Natural killer cell (primary cell): Measurements from ENCODE around the gene INPP5A. TPM values are rescaled to one million over a fixed set of nuclear protein-coding genes. Genes with fewer than 3 reads are reported as not detected.

ENCODE experiments used
- ATAC-seq, 3 donors: fragments of 150-1000 bp in 2 of 3; fragments of 200-7000 bp in 1 of 3; cut with Tn5 transposase; 1 replicate in 1 of 3; 2 replicates in 2 of 3; pipeline ENCODE4 v1.10.0; 2021; ENCODE audit warnings: mild to moderate bottlenecking in 2 of 3, moderate library complexity in 2 of 3
- DNase-seq, 2 donors: peaks; one replicate each; pipeline versions ENCODE4 v3.0.0 to v3.0.0-alpha.2; 2013 to 2021; ENCODE audit warnings: mixed read lengths in 1 of 2
- H3K27ac ChIP-seq: one replicate; pipeline ENCODE4 v1.5.1; 2013; ENCODE audit warnings: mild to moderate bottlenecking, low read length
- H3K27me3 ChIP-seq: one replicate; pipeline ENCODE4 v1.6.1; 2013; ENCODE audit warnings: low read length; ENCODE audit not compliant: control insufficient read depth, insufficient read depth
- H3K36me3 ChIP-seq: one replicate; pipeline ENCODE4 v1.6.1; 2013; ENCODE audit warnings: low read length; ENCODE audit not compliant: control insufficient read depth, insufficient read depth
- H3K4me1 ChIP-seq: one replicate; pipeline ENCODE4 v1.6.1; 2013; ENCODE audit warnings: low read length; ENCODE audit not compliant: control insufficient read depth, insufficient read depth
- H3K4me3 ChIP-seq: one replicate; pipeline ENCODE4 v1.5.1; 2013; ENCODE audit warnings: low read length
- H3K9me3 ChIP-seq: one replicate; pipeline ENCODE4 v1.6.1; 2013; ENCODE audit warnings: low read length; ENCODE audit not compliant: control insufficient read depth, insufficient read depth
- H3K27ac Mint-ChIP-seq, 2 donors: one replicate each; pipeline ENCODE4 v1.8.0; 2022; ENCODE audit warnings: mild to moderate bottlenecking in 2 of 2, mixed read lengths in 2 of 2, moderate library complexity in 1 of 2
- H3K27me3 Mint-ChIP-seq, 2 donors: one replicate each; pipeline ENCODE4 v1.8.0; 2022; ENCODE audit warnings: low read depth in 2 of 2, mixed read lengths in 2 of 2
- H3K36me3 Mint-ChIP-seq: one replicate; pipeline ENCODE4 v1.8.0; 2022; ENCODE audit warnings: mixed read lengths
- H3K4me1 Mint-ChIP-seq, 2 donors: one replicate each; pipeline ENCODE4 v1.8.0; 2022; ENCODE audit warnings: mixed read lengths in 2 of 2
- H3K4me3 Mint-ChIP-seq: one replicate; pipeline ENCODE4 v1.8.0; 2022; ENCODE audit warnings: mild to moderate bottlenecking, moderate library complexity, mixed read lengths
- H3K9me3 Mint-ChIP-seq, 2 donors: one replicate each; pipeline ENCODE4 v1.8.0; 2022; ENCODE audit warnings: mixed read lengths in 2 of 2
- WGBS: methylation state at CpG from one replicate; pipeline ENCODE4 v1.1.7; 2013; ENCODE audit warnings: missing lambda C conversion rate; ENCODE audit not compliant: insufficient coverage; 5-methylcytosine and 5-hydroxymethylcytosine counted together
- intact Hi-C: fragments of 100-400 bp; cut with micrococcal nuclease; formaldehyde crosslinking; loops from one replicate; pipeline ENCODE4 v1.14.2; 2022
- total RNA-seq, 4 donors: library from RNA; stranded (reverse); fragments of 120-200 nt in 1 of 4; gene quantifications; one replicate each; pipeline versions ENCODE4 v1.2.3 to v1.2.4, GENCODE V29; 2013 to 2022
- TF ChIP-seq, protein P1 (sequence below): fragments of 200-600 bp; IDR thresholded peaks from one replicate; pipeline ENCODE4 v1.8.0; 2022; ENCODE audit warnings: antibody characterized with exemption

Gene INPP5A
- total RNA-seq, 3 donors from 2014 or later (not counting 1 experiment from before 2014, with no cell fraction given) = 12.6 to 38.6 (median 18.6) TPM

- intact Hi-C loops = no loop called here
These were observed 48.4 kb downstream of the INPP5A start for GRCh38 chr10:132585732-132586722.

GRCh38 chr10:132586739-132587138 lies 49.2 kb downstream of the INPP5A start:
- intact Hi-C loops = no loop called here
- Histone ChIP-seq H3K27me3 (no peaks in the 10 kb centered on the region), H3K9me3 (no peaks in the 10 kb centered on the region), H3K4me1 (peaks cover 46% of the 10 kb centered on the region), H3K36me3 (no peaks in the 10 kb centered on the region), H3K4me3 (no peak overlapping the region), H3K27ac (no peak overlapping the region)
- no peaks in the 10 kb centered on the region for H3K9me3 Mint-ChIP-seq
- TF ChIP-seq, protein P1, sequence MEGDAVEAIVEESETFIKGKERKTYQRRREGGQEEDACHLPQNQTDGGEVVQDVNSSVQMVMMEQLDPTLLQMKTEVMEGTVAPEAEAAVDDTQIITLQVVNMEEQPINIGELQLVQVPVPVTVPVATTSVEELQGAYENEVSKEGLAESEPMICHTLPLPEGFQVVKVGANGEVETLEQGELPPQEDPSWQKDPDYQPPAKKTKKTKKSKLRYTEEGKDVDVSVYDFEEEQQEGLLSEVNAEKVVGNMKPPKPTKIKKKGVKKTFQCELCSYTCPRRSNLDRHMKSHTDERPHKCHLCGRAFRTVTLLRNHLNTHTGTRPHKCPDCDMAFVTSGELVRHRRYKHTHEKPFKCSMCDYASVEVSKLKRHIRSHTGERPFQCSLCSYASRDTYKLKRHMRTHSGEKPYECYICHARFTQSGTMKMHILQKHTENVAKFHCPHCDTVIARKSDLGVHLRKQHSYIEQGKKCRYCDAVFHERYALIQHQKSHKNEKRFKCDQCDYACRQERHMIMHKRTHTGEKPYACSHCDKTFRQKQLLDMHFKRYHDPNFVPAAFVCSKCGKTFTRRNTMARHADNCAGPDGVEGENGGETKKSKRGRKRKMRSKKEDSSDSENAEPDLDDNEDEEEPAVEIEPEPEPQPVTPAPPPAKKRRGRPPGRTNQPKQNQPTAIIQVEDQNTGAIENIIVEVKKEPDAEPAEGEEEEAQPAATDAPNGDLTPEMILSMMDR = no peak
- H3K27ac Mint-ChIP-seq = peak overlapping the region; percentile 54 to 77
- no peaks in the 10 kb centered on the region for H3K36me3 Mint-ChIP-seq
- peak overlapping the region; percentile 52 for H3K4me3 Mint-ChIP-seq
- ATAC-seq (no peak), DNase-seq (no peak)
- peaks cover 35 to 52% of the 10 kb centered on the region in 2 donors for H3K4me1 Mint-ChIP-seq
- WGBS = 95% methylated on average over 21 of the region's 22 CpGs
- peaks cover 6 to 10% of the 10 kb centered on the region in 2 donors for H3K27me3 Mint-ChIP-seq

More at GRCh38 chr10:132585732-132586722, 48.4 kb downstream of the INPP5A start:
- ATAC-seq (peak; percentile 19 to 54 (median 45)), DNase-seq (no peak)
- Histone ChIP-seq H3K36me3 (no peaks in the 10 kb centered on the region), H3K27ac (no peak overlapping the region), H3K9me3 (no peaks in the 10 kb centered on the region), H3K27me3 (no peaks in the 10 kb centered on the region), H3K4me3 (no peak overlapping the region), H3K4me1 (peaks cover 46% of the 10 kb centered on the region)
- Mint-ChIP-seq H3K4me3 (peak overlapping the region; percentile 52), H3K4me1 (peaks cover 39 to 54% of the 10 kb centered on the region in 2 donors), H3K9me3 (no peaks in the 10 kb centered on the region), H3K27ac (peak overlapping the region; percentile 54 to 77), H3K27me3 (peaks cover 6 to 10% of the 10 kb centered on the region in 2 donors), H3K36me3 (no peaks in the 10 kb centered on the region)
- 56% methylated on average over 38 of the region's 38 CpGs for WGBS
- TF ChIP-seq, protein P1 = no peak

DNA sequence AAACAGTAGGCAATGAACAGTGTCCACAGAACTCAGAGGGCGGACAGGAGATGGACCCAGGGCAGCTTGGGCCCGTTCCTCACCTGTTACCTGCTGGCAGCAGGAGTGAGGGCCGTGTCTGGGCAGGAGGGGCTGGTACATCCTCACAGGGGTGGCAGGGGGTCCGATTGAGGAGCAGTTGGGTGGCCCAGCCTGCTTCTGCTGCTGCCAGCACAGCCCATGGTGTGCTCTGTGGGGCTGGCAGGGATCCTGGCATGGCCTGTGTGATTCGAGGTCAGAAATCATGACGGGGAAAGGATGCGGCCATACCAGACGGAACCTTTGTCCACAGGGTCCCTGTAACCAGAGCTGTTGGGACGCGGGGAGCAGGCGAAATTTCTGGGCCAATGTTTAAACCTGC lies 49.6 kb downstream of the INPP5A start:
- Mint-ChIP-seq H3K4me1 (peaks cover 40 to 56% of the 10 kb centered on the region in 2 donors), H3K9me3 (no peaks in the 10 kb centered on the region), H3K36me3 (no peaks in the 10 kb centered on the region), H3K27ac (peak overlapping the region; percentile 54 to 77), H3K4me3 (peak overlapping the region; percentile 52), H3K27me3 (peaks cover 6 to 10% of the 10 kb centered on the region in 2 donors)
- no peak overlapping the region for H3K4me3 ChIP-seq
- TF ChIP-seq, protein P1 = no peak
- H3K9me3 ChIP-seq = no peaks in the 10 kb centered on the region
- no peaks in the 10 kb centered on the region for H3K27me3 ChIP-seq
- no peak for ATAC-seq
- H3K4me1 ChIP-seq = peaks cover 46% of the 10 kb centered on the region
- no peaks in the 10 kb centered on the region for H3K36me3 ChIP-seq
- intact Hi-C loops = no loop called here
- 95% methylated on average over 11 of the region's 11 CpGs for WGBS
- DNase-seq = no peak
- H3K27ac ChIP-seq = no peak overlapping the region
